ENCODE measurements around the gene PFN4. TPM values are rescaled to one million over a fixed set of nuclear protein-coding genes. Genes with fewer than 3 reads are reported as not detected.
A peak's percentile ranks its signal among the peaks of the same experiment; 100 is the strongest.

PFN4 gene
- total and polyA plus RNA-seq, 12 donors = 0.28 to 2.3 (median 0.78) TPM; not detected in 2

- Histone ChIP-seq H3K4me1 (peaks cover 0 to 24% (median 14%) of the 10 kb centered on the region in 9 donors), H3K4me3 (no peak overlapping the region), H3K9me3 (no peaks in the 10 kb centered on the region), H3K27me3 (no peaks in the 10 kb centered on the region), H3K27ac (peak overlapping the region in 1 of 10 donors; percentile 96), H3K36me3 (no peaks in the 10 kb centered on the region)
- DNase-seq (no peak), ATAC-seq (no peak)
- no peak for TF ChIP-seq CTCF (IDR thresholded peaks at IDR 0.05)
- 64 to 76% methylated on average over 4 of the region's 4 CpGs for WGBS, 2 donors
- intact Hi-C loops (cut with DNase I) = loop anchor here in 3 of 10 donors (5.0 kb wide), 3 partner anchors 34 to 44 kb away; partner anchors contain the start of genes SF3B6 (in 1 of the 3) and TP53I3 (in 1 of the 3)
These were observed 1.7 kb downstream of the PFN4 start for GRCh38 chr2:24121469-24121868.

- DNase-seq (no peak), ATAC-seq (no peak)
- no peak for TF ChIP-seq CTCF (IDR thresholded peaks at IDR 0.05)
- WGBS, 2 donors = 71 to 73% methylated on average over 5 of the region's 5 CpGs
- Histone ChIP-seq H3K27me3 (no peaks in the 10 kb centered on the region), H3K4me1 (peaks cover 0 to 24% (median 14%) of the 10 kb centered on the region in 9 donors), H3K4me3 (no peak overlapping the region), H3K36me3 (no peaks in the 10 kb centered on the region), H3K27ac (peak overlapping the region in 1 of 10 donors; percentile 96), H3K9me3 (no peaks in the 10 kb centered on the region)
- intact Hi-C loops (cut with DNase I) = loop anchor here in 3 of 10 donors (5.0 kb wide), 3 partner anchors 34 to 44 kb away; partner anchors contain the start of genes SF3B6 (in 1 of the 3) and TP53I3 (in 1 of the 3)
These were observed 2.1 kb downstream of the PFN4 start for GRCh38 chr2:24121066-24121465.

GRCh38 chr2:24117902-24118301 lies 5.2 kb downstream of the PFN4 start:
- H3K9me3 ChIP-seq = peaks cover 0 to 11% (median 0%) of the 10 kb centered on the region in 11 donors
- WGBS, 2 donors = 77 to 79% methylated on average over 1 of the region's 1 CpG
- intact Hi-C loops (cut with DNase I) = no loop called here
- ATAC-seq (no peak), DNase-seq (no peak)
- no peaks in the 10 kb centered on the region for H3K27me3 ChIP-seq
- no peak for TF ChIP-seq CTCF (IDR thresholded peaks at IDR 0.05)
- no peak overlapping the region for H3K4me3 ChIP-seq
- H3K4me1 ChIP-seq = peaks cover 0 to 9% (median 3%) of the 10 kb centered on the region in 9 donors
- H3K27ac ChIP-seq = no peak overlapping the region
- peaks cover 0 to 10% (median 0%) of the 10 kb centered on the region in 9 donors for H3K36me3 ChIP-seq

DNA sequence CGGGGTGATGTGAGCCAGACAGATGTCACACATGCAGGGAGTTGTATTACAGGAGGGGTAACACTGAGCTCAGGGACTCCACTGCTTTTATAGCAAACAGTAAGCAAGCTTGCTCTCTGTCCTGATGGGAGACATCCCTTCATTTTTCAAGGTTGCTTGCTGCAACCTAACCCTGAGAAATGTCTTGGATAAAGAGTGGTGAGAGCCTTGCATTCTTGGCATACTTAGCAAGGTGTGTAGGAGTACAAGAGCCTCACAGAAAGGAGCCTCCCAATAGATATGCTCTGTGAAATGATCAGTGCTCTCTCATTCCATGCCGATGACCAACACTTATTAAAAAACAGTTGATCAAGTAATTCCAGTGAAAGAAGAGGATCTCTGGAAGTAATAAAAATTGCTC lies 8.1 kb downstream of the PFN4 start:
- H3K4me3 ChIP-seq = no peak overlapping the region
- H3K27ac ChIP-seq = no peak overlapping the region
- no peak for DNase-seq
- 39 to 40% methylated on average over 2 of the region's 2 CpGs for WGBS, 2 donors
- H3K27me3 ChIP-seq = no peaks in the 10 kb centered on the region
- no peak for TF ChIP-seq CTCF (IDR thresholded peaks at IDR 0.05)
- intact Hi-C loops (cut with DNase I) = no loop called here
- peaks cover 0 to 11% (median 0%) of the 10 kb centered on the region in 11 donors for H3K9me3 ChIP-seq
- peaks cover 0 to 10% (median 0%) of the 10 kb centered on the region in 9 donors for H3K36me3 ChIP-seq
- ATAC-seq = no peak
- peaks cover 0 to 12% (median 0%) of the 10 kb centered on the region in 9 donors for H3K4me1 ChIP-seq

Data from heart right ventricle (tissue), 16 donors.